Stimulated activated CD8-positive, alpha-beta memory T cell treated with anti-CD3 and anti-CD28 coated beads, Interleukin-12 subunit alpha, Interleukin-12 subunit beta, amount 100 ng/mL, for 1 hour (primary cell): ENCODE measurements around the gene ADAM8.

Experiments used
- DNase-seq: peaks from one replicate; pipeline ENCODE4 v3.0.0-alpha.2; 2020; ENCODE audit warnings: low read depth

ADAM8 gene

DNA sequence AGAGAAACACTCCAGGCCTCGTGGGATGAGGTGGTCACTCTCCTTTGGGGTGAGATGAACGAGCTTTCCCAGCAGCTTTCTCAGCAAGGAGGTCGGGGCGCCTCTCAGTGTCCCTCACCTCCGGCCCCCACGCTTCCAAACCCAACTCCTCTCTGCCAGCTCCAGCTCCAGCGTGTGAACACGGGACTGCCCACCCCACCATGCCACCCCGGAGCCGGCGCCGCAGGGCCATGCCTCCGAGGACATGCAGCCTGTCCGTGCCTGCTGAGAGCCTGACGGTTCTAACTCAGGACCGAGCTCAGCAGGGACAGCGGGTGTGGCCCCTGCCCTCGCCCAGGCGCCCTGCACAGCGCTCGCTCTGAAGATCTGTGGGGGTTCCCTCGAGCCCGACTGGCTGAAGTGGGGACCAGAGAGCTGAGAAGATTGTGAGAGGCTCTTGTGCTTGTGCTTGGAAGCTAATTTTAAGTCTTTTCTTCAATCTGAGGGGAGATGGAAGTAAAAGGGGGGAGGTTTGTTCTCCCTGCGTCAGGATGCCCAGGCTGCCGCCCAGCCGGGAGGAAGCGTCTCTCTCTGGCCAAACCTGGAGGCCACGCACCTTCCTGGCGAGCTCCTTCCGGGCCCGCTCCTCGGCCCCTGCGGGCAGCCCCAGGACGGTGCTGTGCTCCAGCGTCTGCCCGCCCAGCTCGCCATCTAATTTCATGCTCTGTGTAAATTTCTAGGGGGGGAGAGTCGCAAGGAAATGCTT lies 5.1 kb upstream of the ADAM8 start:
- DNase-seq = no peak

DNA sequence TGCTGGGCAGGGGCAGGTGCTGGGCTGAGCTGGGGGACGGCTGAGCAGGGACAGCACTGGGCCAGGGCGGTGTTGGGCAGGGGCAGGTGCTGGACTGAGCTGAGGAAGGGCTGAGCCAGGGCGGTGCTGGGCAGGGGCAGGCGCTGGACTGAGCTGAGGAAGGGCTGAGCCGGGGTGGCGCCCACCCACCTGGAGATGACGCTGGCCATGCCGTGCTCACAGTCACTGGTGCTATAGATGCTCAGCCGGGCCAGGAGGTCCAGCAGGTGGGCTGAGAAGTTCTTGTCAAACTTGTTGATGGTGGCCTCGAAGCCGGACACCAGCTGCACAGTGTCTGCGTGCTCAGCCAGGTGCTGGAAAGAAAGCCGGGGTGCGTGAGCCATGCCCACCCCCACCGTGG lies 4.4 kb upstream of the ADAM8 start:
- no peak for DNase-seq

DNA sequence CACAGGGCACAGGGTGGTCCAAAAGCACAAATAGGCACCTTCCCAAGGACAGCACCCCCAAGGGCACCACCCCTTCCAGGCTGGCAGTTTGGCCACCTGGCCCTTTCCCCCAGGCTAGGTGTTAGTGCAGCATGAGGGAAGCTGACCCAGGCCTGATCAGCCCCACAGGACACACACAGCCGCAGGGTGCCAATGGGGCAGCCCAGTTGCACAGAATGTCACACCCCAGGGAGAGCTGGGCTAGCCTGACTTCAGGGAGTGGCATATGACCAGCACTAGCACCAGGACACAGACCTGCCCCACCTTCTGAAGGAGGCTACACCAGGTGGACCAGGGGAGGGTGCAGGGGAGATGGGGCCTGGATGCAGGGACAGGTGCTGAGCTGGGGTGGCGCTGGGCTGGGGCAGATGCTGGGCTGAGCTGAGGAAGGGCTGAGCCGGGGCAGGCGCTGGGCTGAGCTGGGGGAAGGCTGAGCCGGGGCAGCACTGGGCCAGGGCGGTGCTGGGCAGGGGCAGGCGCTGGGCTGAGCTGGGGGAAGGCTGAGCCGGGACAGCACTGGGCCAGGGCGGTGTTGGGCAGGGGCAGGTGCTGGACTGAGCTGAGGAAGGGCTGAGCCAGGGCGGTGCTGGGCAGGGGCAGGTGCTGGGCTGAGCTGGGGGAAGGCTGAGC lies 3.9 kb upstream of the ADAM8 start:
- DNase-seq = no peak

DNA sequence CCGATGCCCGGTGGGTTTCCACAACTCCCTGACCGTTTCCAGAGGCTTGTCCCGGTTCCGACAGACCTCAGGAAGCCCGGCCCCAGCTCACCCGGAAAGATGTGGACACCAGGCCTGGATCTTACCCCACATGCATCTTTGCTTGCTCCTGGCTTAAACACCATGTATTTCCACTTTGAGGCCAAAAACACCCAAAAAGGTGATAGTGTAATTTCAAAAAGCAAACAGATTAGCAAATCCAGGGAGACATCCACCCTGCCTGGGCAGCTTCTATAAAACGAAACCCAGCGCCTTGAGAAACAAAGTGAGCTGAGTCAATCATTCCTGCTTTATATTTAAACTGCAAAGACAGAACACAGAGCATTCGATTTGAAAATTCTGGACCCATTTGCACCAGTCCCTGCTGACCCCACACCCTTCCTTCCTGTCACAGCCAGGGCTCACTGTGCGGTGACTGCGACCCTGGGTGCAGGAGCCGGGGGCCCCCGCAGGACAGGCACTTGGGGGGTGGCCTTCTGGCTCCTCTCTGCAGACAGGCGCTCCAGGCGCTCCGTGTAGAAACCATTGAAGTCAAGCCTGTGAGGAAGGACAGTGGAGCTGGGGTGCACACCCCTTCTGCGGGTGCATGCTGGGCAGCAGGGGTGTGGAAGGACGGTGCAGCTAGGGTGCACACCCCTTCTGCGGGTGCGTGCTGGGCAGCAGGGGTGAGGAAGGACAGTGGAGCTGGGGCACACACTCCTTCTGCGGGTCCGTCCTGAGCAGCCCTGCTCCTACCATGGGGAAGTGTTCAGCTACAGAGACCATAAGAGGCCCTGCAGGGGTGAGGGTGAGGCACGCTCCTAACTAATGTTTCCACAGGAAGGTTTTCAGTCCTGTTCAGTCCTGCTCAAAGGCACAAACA lies 2.9 kb upstream of the ADAM8 start:
- DNase-seq = no peak

DNA sequence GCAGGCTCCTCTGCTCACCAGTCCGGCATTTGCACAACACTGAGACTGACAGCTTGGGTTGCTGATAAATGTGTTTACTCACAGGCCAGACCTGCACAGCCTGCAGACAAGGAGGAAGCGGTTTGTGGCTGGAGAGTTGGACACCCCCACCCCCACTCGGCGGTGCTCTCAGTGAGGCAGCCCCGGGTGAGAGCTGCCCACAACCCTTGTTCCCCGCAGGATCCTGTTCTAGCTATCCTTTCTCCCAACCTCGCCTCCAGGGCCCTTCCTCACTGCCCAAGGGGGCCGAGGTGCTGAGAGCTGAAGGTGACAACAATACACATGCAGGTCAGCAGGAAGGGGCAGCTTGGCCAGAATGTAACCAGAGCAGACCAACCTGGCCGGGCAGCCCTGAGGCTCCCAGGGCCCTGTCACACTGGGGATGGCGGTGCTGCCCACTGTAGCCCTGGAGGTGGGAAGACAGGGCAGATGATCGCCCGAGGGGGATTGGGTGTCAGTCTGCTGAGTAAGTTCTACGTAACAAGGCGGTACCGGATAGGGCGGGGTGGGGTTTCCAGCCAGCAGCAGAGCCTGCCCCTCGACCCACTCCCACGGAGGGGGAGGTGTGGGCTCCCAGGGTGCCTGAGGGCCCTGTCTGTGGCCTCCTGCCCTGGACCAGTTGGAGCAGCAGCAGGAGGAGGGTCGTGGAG lies 2.1 kb upstream of the ADAM8 start:
- peak; percentile 47 for DNase-seq

DNA sequence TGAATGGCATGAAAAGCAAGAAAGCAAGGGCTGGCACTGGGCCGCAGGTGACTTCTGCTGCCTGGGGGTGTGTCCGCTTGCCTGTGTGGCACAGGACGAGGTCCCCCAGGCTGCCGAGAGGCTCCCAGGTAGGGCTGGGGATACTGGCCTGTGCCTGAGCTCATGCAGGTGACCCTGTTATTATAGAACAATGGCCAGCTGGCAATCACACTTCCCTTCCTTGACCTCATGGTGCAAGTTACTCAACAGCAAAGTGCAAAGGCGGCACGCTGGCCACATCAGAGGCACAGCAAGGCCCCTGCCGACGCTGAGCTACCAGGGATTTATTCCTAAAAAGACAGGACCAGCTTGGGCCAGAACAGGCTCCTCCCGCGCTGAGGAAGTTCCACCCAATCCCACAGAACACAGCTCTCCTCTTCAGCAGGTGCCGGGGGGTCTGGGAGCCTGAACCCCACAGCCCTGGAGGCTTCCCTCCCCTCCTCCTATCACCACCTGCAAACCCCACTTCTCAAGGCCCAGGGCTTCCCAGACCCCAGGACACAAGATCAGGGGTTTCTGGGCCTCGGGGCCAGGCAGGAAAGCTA lies 1.4 kb upstream of the ADAM8 start:
- no peak for DNase-seq

DNA sequence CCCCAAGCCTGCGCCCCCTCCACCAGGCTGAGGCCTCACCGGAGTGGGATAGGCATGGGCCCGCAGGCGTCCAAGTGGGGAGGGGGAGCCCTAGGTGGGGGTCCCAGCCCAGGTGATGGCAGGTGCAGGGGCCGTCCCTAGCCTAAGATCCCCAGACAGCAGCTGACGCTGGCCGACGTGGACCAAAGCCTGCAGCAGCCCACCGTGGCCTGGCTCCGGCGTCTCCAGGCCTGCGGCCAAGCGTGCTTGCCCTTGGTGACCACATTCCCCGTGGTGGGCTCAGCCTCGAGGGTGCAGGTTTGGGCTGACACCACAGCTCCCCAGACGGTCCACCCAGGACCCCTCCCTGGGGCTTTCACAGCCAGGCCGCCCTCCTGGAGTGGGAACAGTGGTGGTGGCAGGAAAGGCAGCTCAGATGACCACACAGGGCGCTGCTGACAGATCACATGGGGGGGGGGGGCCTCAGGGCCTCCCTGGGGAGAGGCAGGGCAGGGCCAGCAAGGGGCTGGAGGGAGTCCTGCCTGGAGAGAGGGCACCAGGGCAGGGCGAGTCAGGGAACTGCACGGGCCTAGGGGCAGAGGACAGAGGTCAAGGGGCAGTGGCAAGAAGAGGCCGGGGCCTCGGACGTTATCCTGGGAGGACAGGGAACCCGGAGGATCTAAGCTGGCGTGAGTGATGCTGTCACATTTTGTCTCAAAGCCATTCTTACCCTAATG lies 767 bp upstream of the ADAM8 start:
- DNase-seq = no peak

DNA sequence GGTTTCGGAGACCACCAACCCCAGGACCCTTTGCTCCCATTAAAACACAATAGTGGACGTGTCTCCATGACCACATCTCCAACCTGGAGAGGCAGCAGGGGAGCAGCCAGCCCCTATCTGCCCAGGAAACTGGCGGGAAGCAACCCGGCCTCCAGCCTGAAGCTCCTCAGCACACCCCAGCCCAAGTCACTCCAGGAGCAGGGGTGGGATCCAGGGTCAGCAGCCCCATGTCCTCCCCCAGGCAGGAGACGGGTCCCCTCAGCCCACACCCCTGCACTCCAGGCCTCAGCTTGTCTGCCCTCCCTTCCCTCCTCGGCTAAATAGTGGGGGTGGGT lies 601 bp downstream of the ADAM8 start:
- no peak for DNase-seq

DNA sequence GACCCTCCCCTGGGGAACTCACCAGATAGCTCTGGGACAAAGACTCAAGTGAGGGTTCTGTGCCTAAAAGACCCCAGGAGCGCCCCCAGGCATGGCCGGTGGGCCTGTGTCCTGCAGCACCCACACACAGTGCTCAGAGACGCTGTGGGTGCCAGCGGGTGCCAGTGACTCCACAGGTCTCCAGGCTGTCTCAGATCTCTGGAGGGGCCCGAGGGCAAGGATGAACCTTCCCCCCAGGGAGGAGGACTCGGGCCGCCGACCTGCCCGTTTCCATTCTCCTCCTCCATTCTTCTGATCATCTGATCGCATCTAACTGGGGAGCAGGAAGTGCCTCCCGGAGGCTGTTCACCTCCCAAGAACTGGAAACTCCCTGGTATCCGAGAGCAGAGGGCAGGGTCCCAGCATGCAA lies 980 bp downstream of the ADAM8 start:
- DNase-seq = no peak

DNA sequence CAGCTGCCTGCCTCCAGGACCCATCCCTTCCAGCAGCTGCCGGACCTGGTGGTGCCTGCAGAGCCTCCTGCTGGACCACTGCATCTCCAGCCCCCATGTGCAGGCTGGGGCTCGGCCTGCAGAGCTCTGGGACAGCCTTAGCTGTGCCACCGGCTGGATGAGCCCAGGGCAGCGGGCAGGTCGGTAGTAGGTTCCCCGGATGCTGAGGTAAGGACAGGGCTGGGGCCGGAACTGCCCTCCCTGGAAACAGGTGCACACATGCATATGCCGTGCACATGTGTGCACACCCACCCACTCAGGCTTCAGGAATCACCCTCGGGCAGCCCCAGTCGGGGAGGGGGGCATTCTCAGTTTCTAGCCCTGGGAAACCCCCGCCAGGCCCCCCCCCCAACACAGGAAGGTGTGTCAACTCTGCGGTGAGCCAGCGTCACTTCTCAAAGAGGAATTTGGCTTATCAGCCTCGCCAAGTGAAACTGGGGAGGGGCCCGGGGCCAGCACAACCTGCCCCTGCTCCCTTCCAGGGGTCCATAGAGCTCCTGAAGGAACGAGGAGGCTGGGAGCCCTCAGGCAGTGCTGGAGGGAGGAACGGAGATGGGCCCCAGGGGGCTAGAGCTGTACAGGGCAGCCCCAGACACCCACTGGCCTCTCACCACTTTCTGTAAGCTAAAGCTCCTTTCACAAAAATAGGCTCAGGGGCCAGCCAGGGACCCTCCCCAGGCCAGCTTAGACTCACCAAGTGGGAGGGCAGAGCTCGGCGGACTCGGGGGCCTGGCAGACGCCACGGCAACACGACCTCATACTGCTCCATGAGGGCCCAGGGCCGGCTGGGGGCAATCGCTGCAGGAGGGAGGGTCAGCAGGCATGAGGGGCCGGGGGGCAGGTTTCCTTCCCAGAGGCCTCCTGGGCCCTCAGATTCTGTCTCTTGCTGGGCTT lies 1.7 kb downstream of the ADAM8 start:
- DNase-seq = peak; percentile 62

DNA sequence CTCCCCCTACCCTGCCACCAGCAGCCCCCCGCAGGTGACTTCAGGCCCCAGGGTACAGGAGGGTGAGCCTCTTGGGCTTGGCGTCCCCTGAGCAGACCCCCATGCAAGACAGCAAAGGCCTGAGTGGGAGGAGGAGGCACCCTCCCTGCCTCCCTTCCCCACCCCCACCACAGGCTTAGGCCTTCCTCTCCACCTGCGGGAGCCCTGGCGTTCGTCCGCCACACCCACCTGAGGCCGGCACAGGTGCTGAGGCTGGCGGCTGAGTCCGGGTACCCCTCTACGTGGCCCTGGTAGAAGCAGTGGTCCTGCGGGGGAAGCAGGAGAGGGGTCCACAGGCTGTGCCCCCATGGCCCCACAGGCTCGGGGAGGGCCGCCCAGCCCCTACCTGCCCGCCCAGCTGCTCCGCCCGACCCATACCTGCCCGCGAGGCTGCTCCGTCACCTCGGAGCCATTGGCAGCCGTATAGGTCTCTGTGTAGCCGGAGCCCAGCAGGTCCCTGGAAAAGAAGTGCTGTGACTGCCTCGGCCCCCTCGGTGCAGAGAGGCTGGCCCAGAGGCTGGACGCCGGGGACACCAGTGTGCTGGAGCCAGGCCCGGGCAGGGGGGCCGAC lies 3.0 kb downstream of the ADAM8 start:
- no peak for DNase-seq

DNA sequence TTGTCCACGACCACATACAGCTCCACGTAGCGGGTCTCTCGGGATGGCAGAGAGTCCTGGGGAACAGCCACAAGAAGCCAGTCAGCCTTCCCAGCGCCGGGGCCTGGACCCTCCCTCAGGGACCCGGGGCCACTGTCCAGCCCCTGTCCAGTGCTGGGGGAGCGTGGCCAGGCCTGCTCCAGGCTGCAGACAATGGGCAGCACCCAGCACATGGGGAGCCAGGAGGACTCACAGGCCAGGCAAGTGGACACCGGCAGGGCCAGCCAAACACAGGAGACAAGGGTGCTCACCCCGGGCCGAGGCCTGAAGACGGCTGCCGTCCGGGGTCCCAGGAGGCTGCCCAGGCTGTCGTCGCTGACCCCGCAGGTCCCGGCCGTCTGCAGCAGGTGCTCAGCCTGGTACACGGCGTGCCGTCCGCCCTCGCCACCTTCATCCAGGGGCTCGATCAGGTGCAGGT lies 3.7 kb downstream of the ADAM8 start:
- no peak for DNase-seq

DNA sequence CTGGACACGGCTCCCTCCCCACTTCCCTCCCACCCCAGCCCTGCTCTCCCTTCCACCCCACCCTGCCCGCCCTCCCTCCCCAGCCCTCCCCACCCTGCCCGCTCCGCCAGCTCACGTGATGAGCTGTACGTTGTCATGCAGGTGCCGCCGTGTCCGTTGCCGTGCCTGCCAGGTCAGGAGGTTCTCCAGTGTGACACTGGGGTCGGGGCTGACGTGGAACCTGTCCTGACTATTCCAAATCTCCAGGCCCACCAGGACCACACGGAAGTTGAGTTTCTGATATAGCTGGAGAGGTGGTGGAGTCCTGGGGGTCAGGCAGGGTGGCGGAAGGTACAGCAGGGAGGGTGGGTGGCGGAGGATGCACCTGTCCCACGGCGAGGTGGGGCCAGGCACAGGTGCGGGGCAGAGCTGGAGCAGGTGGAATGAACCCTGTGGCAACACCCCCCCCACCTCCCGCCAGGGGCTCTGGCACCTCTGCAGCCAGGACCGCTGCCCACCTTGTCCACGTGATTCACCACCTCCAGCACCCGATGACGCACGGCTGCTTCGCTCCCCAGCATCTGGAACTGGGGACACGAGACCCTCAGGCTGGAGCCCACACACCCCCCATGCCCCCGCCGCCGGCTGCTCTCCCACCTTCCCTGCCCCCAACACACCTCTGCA lies 4.2 kb downstream of the ADAM8 start:
- no peak for DNase-seq

DNA sequence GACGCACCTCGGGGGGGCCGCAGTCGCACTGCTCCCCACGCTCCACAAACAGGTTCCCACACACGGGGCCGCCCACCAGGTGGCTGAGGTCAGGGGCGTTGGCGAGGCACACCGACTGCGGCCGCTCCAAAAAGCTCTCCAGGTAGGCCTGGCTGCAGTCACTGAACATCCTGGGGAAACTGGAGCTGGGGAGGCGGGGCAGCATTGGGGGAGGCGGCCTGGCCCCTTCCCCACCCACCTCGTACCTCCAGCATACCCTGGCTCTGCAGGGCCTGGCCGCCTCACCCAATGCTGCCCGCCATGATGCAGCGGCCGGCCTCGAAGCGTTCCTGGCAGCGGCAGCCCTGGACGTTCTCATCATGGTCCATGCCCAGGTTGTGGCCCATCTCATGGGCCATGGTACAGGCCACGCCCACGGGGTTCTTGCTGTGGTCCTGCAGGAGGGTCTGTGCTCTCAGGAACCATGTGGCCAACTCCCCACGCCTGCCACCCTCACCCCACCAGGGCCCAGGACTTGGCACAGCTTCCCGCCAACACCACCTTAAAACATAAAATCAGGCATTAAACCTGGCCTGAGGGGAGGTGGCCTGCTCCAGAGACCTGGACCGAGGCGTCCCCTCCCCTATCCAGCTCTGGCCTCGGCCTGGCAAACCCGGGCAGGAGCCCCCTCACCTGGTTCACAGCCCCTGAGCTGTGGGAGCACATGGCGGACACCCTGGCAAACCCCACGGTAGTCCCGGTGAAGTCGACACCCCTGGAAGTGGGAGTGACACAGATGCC lies 5.0 kb downstream of the ADAM8 start:
- no peak for DNase-seq

DNA sequence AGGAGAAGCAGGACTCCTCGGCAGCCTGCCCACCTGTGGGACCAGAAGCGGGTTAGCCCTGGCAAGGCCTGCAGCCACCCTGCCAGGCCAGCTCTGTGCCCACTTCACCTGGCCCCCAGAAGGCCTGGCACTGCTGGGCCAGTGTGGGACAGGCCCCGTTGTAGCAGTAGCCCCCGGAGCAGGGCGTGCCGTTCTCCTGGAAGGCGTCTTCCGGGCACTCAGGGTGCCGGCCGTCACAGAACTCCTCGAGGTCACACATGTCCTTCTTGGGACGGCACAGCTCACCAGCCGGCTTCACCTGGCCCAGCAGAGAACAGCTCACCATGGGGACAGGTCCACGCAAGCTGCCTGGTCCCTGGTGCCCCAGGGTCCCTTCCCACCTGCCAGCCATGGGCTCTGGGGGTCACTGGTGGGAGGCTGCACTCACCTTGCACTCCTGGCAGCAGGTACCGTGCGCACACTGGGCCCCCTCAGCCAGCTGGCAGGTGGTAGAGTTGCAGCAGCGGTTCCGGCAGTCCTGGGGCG lies 5.8 kb downstream of the ADAM8 start:
- DNase-seq = no peak

DNA sequence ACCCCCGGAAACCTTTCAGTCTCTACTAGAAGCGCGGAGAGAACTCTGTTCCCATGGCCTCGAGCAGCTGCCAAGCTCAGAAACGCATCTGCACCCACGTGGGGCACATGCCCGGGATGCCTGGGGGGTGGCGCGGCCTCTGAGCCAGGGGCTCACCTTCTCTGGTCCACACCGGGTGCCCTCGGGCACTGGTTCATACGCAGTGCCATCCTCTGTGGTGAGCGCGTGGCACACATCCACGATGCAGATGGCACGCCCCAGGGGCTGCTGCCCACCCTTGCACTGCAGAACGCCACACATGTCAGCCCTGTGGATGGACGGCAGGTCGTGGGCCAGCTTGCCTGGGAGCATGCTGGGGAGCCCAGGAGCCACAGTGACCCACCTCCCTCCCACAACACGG lies 6.5 kb downstream of the ADAM8 start:
- no peak for DNase-seq

DNA sequence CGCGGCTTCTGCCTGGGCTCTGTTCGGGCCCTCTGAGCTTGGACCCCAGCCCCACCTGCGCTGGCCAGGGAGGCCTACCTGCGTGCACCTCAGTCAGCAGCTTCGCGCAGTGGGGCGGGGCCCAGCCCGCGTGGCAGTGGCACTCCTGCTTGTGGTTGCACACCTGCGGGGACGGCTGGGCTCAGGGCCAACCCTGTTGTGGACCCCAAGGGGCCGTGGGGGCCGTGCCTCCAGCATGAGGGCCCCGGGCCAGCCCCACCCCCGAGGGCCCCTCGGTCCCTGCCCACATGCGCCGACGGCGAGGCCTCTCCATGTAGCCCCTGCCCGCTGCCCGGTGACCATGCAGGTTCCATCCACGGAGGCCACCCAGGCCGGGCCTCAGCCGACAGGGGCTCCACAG lies 7.3 kb downstream of the ADAM8 start:
- DNase-seq = no peak

DNA sequence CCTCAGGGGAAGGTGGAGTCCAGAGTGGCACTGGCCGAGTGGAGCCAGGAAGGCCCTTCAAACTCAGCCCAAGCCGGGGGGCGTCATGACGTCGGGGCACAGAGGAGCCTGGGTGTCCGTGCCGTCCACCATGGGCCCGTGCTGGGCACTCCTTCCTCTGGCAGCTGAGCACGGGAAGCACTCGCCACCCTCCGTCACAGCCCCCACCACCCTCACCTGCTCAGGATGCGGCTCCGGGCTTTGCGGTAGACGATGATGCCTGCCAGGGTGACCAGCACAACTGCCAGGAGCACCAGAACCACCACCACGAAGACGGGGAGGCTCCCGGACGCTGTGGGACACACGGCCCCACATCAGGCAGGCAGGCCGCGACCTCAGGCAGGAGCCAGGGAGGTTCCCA lies 8.1 kb downstream of the ADAM8 start:
- no peak for DNase-seq
